Stimulated activated CD8-positive, alpha-beta memory T cell treated with anti-CD3 and anti-CD28 coated beads, Interleukin-7, amount 100 ng/mL, for 48 hours (primary cell): ENCODE results near the gene SKIC3.

ENCODE experiments used
- DNase-seq, 2 donors: peaks; one replicate each; pipeline ENCODE4 v3.0.0-alpha.2; 2020; ENCODE audit warnings: low read depth in 1 of 2; ENCODE audit errors: extremely low read depth in 1 of 2

The SKIC3 gene

DNA sequence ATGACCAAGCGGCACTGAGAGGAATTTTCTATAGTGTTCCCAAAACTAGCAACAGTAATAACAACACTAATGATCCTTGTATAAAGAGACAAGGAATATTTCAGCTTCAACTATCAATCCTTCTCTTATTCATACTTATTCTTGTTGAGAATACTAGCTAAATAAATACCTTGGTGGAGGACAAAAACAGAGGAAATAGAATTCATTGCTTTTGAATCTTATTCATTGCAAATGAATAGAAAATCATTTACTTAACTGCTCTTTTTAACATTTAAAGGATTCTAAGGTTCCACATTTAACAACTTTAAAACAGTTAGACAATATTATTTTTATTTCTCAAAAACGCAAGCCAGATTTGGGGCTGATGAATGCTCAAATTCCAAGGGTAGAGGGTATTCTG lies 22.4 kb downstream of the SKIC3 start:
- DNase-seq = no peak

DNA sequence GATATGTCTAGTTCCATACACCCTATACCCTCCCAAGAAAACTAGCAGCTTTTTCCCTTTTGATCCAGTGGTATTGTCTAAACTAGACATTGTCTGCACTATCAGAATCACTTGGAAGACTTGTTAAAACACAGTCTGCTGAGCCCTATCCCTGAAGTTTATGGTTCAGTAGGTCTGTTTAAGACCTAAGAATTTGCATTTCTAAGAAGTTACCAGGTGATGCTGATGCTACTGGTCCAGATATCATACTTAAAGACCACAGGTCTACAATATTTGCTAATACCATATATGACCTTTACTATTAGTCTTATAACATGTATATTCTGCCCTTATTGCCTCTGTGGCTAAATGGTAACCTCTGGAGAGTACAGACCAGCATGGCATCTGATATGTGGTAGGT lies 23.3 kb downstream of the SKIC3 start:
- DNase-seq = no peak

DNA sequence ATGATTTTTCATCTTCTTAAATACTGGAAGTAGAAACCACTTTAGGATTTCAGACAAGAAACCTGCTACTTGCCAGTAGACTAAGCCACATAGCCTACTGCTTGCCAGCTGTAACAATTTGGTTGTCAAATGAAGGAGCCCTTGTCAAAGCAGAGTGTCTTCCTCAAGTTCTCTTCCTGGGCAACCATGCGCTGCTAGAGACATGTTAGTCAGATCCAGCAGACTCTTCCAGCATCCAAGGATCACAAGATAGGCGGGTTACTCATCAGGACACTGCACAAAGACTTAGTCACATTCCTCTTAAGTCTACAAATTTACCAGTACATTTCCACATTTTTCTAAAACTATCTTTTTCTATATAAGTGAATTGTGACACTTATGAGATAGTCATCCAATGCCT lies 24.4 kb downstream of the SKIC3 start:
- no peak for DNase-seq

GRCh38 chr5:95528565-95528964 lies 26.2 kb downstream of the SKIC3 start:
- DNase-seq = no peak

- DNase-seq = no peak
Observed at GRCh38 chr5:95526871-95527270, 27.9 kb downstream of the SKIC3 start.

- no peak for DNase-seq
Observed at GRCh38 chr5:95524423-95524822, 30.4 kb downstream of the SKIC3 start.

DNA sequence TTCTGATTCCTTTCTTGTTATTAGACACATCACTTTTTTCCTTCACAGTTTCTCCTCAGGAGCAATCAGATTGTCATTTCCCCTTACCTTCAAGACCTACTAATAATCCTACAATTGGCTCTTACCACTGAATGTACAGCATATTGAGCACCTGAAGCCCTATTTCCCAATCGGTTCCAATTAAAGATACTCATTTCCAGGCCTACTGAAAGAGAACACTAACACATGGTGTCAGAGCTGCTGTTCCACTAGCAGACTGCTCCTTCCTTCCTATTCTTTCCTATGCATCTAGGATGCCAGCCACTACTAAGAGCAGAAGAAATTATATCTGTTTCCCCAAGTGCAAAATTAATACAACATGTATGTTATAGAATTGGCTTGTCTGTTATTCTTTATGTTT lies 34.6 kb downstream of the SKIC3 start:
- no peak for DNase-seq

- DNase-seq = no peak
Observed at GRCh38 chr5:95519681-95520080, 35.1 kb downstream of the SKIC3 start.

GRCh38 chr5:95519151-95519550 lies 35.6 kb downstream of the SKIC3 start:
- DNase-seq = no peak

DNA sequence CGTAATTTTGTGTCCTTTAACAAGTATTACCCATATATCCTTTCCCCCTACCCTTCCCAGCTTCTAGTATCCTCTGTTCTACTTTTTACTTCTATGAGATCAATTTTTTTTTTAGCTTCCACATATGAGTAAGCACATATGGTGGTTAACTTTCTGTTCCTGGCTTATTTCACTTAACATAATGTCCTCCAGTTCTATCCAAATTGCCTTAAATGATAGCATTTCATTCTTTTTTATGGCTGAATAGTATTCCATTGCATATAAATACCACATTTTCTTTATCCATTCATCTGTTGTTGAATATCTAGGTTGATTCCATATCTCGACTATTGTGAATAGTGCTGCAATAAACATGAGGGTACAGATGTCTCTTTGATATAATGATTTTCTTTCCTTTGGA lies 36.4 kb downstream of the SKIC3 start:
- no peak for DNase-seq

- no peak for DNase-seq
Observed at GRCh38 chr5:95511606-95512005, 43.2 kb downstream of the SKIC3 start.

DNA sequence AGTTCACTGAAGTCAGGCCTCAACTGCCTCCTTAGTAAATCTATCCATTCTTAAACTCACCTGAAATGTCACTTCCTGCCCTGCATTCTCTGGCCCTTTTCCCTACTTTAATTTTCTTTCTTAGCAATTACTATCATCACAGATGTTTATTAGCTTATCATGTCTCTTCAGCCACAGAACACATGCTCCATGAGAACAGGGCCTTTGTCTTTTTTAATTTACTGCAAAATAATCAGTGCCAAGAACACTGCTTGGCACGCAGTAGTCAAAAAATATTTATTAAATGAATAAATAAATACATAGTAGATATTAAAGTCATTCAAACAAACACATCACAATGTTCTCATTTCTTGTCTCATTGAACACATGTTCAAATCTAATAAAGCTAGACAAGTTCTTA lies 46.2 kb downstream of the SKIC3 start:
- no peak for DNase-seq
